Lung microvascular endothelial cell (primary cell): ENCODE measurements around the gene MRPL28. TPM values are rescaled to one million over a fixed set of nuclear protein-coding genes. Genes with fewer than 3 reads are reported as not detected.

ENCODE experiments used
- DNase-seq, 2 donors: peaks; one replicate each; pipeline versions ENCODE4 v3.0.0 to v3.0.0-alpha.2; 2010; ENCODE audit warnings: low read depth in 2 of 2
- total RNA-seq: library from RNA; depleted of rRNA; stranded (reverse); fragments of >200 nt; gene quantifications from 2 replicates; pipeline ENCODE4 v1.2.1, GENCODE V29; 2014

Gene MRPL28
- total RNA-seq, 1 donor from 2014 or later: 70.8 TPM

DNA sequence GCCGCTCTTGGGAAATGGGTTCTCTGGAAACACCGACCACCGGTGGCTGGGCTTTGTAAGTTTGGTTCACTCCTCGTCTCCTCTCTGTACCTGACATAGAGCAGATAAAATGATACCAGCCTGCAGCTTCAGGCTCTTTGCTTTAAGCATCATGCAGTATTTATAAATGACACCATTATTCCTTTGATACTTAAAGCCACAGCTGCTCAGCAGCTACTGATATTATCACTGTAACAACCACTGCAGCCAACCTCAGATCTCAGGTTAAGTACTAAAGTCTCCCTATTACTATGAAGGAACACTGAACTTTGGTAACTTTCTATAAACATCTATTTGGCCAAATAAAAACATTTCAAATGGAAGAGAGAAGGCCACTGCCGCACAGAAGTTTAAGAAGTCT, 52.8 kb downstream of the MRPL28 start:
- DNase-seq: no peak

Other genes with a start within 250 kb of the MRPL28 start
- gene NPRL3, start 231.9 kb downstream of the MRPL28 start, total RNA-seq: 2.4 and 3.6 TPM in 2 replicates
- gene HBZ, start 217.9 kb downstream of the MRPL28 start, total RNA-seq: not detected in 2 replicates
- not detected in 2 replicates for gene HBM, start 204.6 kb downstream of the MRPL28 start, total RNA-seq
- not detected in 2 replicates for gene HBA2, start 197.7 kb downstream of the MRPL28 start, total RNA-seq
- not detected in 2 replicates for gene HBA1, start 193.9 kb downstream of the MRPL28 start, total RNA-seq
- gene HBQ1, start 190.1 kb downstream of the MRPL28 start, total RNA-seq: 0.65 TPM in 1 of 2 replicates, not detected in the other
- gene LUC7L, start 141.1 kb downstream of the MRPL28 start, total RNA-seq: 19.6 and 28.2 TPM in 2 replicates
- 38.6 and 41.5 TPM in 2 replicates for gene FAM234A, start 135.7 kb downstream of the MRPL28 start, total RNA-seq
- gene RGS11, start 94.6 kb downstream of the MRPL28 start, total RNA-seq: 0.20 and 0.44 TPM in 2 replicates
- gene ARHGDIG, start 89.9 kb downstream of the MRPL28 start, total RNA-seq: under 0.01 and 0.22 TPM in 2 replicates
- gene PDIA2, start 87.4 kb downstream of the MRPL28 start, total RNA-seq: not detected in 2 replicates
- 10.2 and 15.9 TPM in 2 replicates for gene AXIN1, start 17.8 kb downstream of the MRPL28 start, total RNA-seq
- gene PGAP6, start 11.4 kb upstream of the MRPL28 start, total RNA-seq: 78.7 and 110 TPM in 2 replicates
- gene NME4, start 26.7 kb upstream of the MRPL28 start, total RNA-seq: 30.4 and 55.6 TPM in 2 replicates
- gene DECR2, start 31.3 kb upstream of the MRPL28 start, total RNA-seq: 9.3 and 12.6 TPM in 2 replicates
- gene RAB11FIP3, start 55.1 kb upstream of the MRPL28 start, total RNA-seq: 21.1 and 36.3 TPM in 2 replicates
- 15.5 and 20.2 TPM in 2 replicates for gene CAPN15, start 157.2 kb upstream of the MRPL28 start, total RNA-seq
- not detected in 2 replicates for gene PRR35, start 189.9 kb upstream of the MRPL28 start, total RNA-seq
- gene NHLRC4, start 196.5 kb upstream of the MRPL28 start, total RNA-seq: 2.0 and 2.4 TPM in 2 replicates
- gene PIGQ, start 199.4 kb upstream of the MRPL28 start, total RNA-seq: 14.2 and 20.2 TPM in 2 replicates
- gene RAB40C, start 219.5 kb upstream of the MRPL28 start, total RNA-seq: 6.8 and 10.9 TPM in 2 replicates